Ishikawa (cell line): ENCODE results near the gene TMEM61.

Experiments
- CEBPB ChIP-seq: IDR thresholded peaks from 2 replicates; pipeline ENCODE4 v1.6.1; 2012
- CREB1 ChIP-seq: IDR thresholded peaks from 2 replicates; pipeline ENCODE4 v1.6.1; 2012; ENCODE audit warnings: low read depth
- EGR1 ChIP-seq: IDR thresholded peaks from 2 replicates; pipeline ENCODE4 v1.6.1; 2012
- EP300 ChIP-seq: IDR thresholded peaks from 2 replicates; pipeline ENCODE4 v1.6.1; 2012; ENCODE audit warnings: borderline replicate concordance
- FOXM1 ChIP-seq: IDR thresholded peaks from 2 replicates; pipeline ENCODE4 v1.6.1; 2012; ENCODE audit warnings: low read depth, borderline replicate concordance
- MAX ChIP-seq: IDR thresholded peaks from 2 replicates; pipeline ENCODE4 v1.6.1; 2012
- NFIC ChIP-seq: IDR thresholded peaks from 2 replicates; pipeline ENCODE4 v1.6.1; 2012
- RAD21 ChIP-seq: IDR thresholded peaks from 2 replicates; pipeline ENCODE4 v1.6.1; 2012; ENCODE audit warnings: low read depth
- REST ChIP-seq: IDR thresholded peaks from 2 replicates; pipeline ENCODE4 v1.6.1; 2012; ENCODE audit warnings: low read depth, mild to moderate bottlenecking
- TAF1 ChIP-seq: IDR thresholded peaks from 2 replicates; pipeline ENCODE4 v1.6.1; 2012; ENCODE audit warnings: low read depth, mild to moderate bottlenecking
- TCF12 ChIP-seq: IDR thresholded peaks from 2 replicates; pipeline ENCODE4 v1.6.1; 2012; ENCODE audit warnings: low read depth
- TEAD4 ChIP-seq: IDR thresholded peaks from 2 replicates; pipeline ENCODE4 v1.6.1; 2012
- USF1 ChIP-seq: IDR thresholded peaks from 2 replicates; pipeline ENCODE4 v1.6.1; 2012
- YY1 ChIP-seq: IDR thresholded peaks from 2 replicates; pipeline ENCODE4 v1.6.1; 2012; ENCODE audit warnings: low read depth
- ZBTB7A ChIP-seq: IDR thresholded peaks from 2 replicates; pipeline ENCODE4 v1.6.1; 2012; ENCODE audit warnings: low read depth

TMEM61 gene

GRCh38 chr1:54968551-54968950 lies 11.9 kb upstream of the TMEM61 start:
- TF ChIP-seq FOXM1 (no peak), NFIC (no peak), RAD21 (no peak), TCF12 (no peak), ZBTB7A (no peak), MAX (no peak), YY1 (no peak), EGR1 (no peak), USF1 (no peak), CREB1 (no peak), REST (no peak), EP300 (no peak), CEBPB (no peak), TEAD4 (no peak), TAF1 (no peak)

- no peak for TF ChIP-seq RAD21
Observed at GRCh38 chr1:54969879-54970278, 10.5 kb upstream of the TMEM61 start.

- TF ChIP-seq EP300 (no peak), RAD21 (no peak), MAX (no peak), USF1 (no peak), TCF12 (no peak), TEAD4 (no peak), YY1 (no peak), NFIC (no peak), CEBPB (no peak), FOXM1 (no peak), ZBTB7A (no peak), TAF1 (no peak), EGR1 (no peak), CREB1 (no peak), REST (no peak)
Observed at GRCh38 chr1:54970901-54971300, 9.5 kb upstream of the TMEM61 start.

- TF ChIP-seq ZBTB7A: no peak
- TF ChIP-seq TEAD4: peak; percentile 44; the same call in 1 of the 2 replicates
- no peak for TF ChIP-seq USF1
- TF ChIP-seq MAX: no peak
- no peak for TF ChIP-seq RAD21
- TF ChIP-seq EGR1: no peak
- no peak for TF ChIP-seq CREB1
- TF ChIP-seq REST: no peak
- TF ChIP-seq EP300: no peak
Observed at GRCh38 chr1:54971317-54971791, 9.1 kb upstream of the TMEM61 start.
